ENCODE measurements around the gene AGTRAP. TPM values are rescaled to one million over a fixed set of nuclear protein-coding genes. Genes with fewer than 3 reads are reported as not detected.

The AGTRAP gene
- total and polyA plus RNA-seq, 9 of the 15 experiments (the other 6 are each of a cell fraction or from before 2014, with no cell fraction given) = 26.8 to 105 (median 57.5) TPM

- TF ChIP-seq SAP30 (IDR thresholded peaks at IDR 0.05; ENCODE audit: borderline replicate concordance, insufficient read depth, low read depth, low read length, poor library complexity, severe bottlenecking) (no peak), GABPA (tag; conservative IDR thresholded peaks at IDR 0.05; ENCODE audit: low read depth) (no peak; the same call in none of the 2 replicates), ZNF668 (CRISPR knock-in tag; IDR thresholded peaks at IDR 0.05) (no peak), GABPB2 (CRISPR knock-in tag; conservative IDR thresholded peaks at IDR 0.05) (no peak), ZNF347 (CRISPR knock-in tag; IDR thresholded peaks at IDR 0.05; ENCODE audit: low read depth) (no peak), RERE (CRISPR knock-in tag; IDR thresholded peaks at IDR 0.05; ENCODE audit: borderline replicate concordance) (no peak), ZBTB17 (CRISPR knock-in tag; IDR thresholded peaks at IDR 0.05) (no peak), ZNF511 (CRISPR knock-in tag; IDR thresholded peaks at IDR 0.05) (no peak), ZBTB34 (CRISPR knock-in tag; IDR thresholded peaks at IDR 0.05) (no peak), BCLAF1 (IDR thresholded peaks at IDR 0.05; ENCODE audit: borderline replicate concordance in 1 of 2, control insufficient read depth in 1 of 2, low read depth in 2 of 2, low read length in 1 of 2) (no peak), GATA2 (CRISPR knock-in tag; IDR thresholded peaks at IDR 0.05) (peak; percentile 64; the same call in 1 of the 2 replicates)
Measured at GRCh38 chr1:11790880-11791715, 55.2 kb downstream of the AGTRAP start (continued).
